GM12872 (cell line): ENCODE data around the gene ELL2.

ENCODE experiments used
- TF ChIP-seq, protein P1 (sequence below): IDR thresholded peaks from 3 replicates; pipeline ENCODE4 v1.5.1; 2011; ENCODE audit warnings: low read depth, mild to moderate bottlenecking, low read length, moderate library complexity; ENCODE audit not compliant: insufficient read depth

ELL2 gene

DNA sequence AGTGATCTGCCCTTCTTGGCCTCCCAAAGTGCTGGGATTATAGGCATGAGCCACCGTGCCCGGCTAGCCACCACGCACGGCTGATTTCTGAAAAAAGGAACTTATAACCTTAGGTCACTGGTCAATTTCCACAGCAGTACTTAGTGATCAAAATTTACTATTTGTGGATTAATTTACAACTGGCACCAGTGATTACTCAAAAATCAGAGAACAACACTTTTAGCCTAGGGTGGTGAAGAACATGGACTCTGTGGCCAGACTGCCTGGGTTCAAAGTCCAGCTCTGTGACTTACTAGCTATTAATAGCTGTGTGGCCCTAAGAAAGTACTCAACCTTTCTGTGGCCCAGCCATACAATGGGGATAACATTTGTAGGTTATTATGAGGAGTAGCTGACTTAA is 88.3 kb downstream of the ELL2 start:
- TF ChIP-seq, protein P1, sequence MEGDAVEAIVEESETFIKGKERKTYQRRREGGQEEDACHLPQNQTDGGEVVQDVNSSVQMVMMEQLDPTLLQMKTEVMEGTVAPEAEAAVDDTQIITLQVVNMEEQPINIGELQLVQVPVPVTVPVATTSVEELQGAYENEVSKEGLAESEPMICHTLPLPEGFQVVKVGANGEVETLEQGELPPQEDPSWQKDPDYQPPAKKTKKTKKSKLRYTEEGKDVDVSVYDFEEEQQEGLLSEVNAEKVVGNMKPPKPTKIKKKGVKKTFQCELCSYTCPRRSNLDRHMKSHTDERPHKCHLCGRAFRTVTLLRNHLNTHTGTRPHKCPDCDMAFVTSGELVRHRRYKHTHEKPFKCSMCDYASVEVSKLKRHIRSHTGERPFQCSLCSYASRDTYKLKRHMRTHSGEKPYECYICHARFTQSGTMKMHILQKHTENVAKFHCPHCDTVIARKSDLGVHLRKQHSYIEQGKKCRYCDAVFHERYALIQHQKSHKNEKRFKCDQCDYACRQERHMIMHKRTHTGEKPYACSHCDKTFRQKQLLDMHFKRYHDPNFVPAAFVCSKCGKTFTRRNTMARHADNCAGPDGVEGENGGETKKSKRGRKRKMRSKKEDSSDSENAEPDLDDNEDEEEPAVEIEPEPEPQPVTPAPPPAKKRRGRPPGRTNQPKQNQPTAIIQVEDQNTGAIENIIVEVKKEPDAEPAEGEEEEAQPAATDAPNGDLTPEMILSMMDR: no peak

DNA sequence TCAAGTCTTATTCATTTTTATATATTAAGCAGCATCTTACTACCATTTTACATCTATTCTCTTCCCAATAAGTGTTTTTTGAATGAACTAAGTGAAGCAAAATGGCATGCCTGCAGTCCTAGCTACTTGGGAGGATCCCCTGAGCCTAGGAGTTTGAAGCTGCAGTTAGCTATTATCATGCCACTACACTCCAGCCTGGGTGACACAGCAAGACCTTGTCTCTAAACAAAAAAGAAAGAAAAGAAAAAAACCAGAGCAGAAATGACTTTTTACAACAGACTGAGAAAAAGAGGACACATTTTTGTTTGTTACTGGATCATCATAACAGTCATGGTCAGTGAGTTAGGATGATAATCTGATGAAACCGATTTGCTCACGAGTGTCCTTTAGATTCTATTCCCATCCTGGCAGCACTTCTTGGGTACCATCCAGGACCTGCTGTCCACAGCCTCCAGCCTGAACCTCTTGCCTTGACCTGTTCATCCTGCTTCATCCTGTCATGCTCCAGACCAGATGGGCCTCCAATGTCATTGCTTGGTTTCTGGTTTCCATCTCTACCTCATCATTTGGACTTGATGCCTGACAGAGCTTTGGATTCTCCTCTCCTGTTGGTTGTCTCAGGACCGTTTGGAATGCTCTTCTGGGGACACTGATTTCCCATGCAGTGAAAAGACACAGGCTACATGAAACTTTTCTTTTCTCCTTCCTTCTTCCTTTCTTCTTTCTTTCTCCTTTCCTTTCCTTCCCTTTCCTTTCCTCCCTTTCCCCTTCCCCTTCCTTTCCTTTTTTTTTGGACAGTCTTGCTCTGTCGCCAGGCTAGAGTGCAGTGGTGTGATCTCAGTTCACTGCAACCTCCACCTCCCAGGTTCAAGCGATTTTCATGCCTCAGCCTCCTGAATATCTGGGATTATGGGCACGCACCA is 89.0 kb downstream of the ELL2 start:
- TF ChIP-seq, protein P1: no peak

DNA sequence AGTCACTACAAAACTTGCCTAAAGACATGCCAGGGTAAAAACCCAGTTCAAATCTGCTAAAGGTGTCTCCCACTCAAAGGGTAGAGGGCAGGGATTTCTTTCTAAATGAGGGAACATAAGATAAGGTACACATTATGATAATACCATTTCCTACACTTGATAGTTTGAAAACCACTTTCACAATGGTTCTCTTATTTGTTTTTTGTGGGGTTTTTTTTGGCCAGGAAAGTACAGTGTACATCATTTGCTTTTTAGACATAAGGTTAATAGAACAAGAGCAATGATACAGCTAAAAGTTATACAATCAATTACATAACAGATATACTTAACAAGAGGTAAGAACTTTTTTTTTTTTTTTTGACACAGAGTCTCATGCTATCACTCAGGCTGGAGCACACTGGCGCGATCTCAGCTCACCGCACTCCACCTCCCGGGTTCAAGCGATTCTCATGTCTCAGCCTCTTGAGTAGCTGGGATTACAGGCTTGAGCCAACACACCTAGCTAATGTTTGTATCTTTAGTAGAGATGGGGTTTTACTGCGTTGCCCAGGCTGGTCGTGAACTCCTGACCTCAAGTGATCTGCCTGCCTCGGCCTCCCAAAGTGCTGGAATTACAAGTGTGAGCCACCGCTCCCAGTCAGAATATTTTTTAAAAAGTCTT is 90.4 kb downstream of the ELL2 start:
- TF ChIP-seq, protein P1: no peak

DNA sequence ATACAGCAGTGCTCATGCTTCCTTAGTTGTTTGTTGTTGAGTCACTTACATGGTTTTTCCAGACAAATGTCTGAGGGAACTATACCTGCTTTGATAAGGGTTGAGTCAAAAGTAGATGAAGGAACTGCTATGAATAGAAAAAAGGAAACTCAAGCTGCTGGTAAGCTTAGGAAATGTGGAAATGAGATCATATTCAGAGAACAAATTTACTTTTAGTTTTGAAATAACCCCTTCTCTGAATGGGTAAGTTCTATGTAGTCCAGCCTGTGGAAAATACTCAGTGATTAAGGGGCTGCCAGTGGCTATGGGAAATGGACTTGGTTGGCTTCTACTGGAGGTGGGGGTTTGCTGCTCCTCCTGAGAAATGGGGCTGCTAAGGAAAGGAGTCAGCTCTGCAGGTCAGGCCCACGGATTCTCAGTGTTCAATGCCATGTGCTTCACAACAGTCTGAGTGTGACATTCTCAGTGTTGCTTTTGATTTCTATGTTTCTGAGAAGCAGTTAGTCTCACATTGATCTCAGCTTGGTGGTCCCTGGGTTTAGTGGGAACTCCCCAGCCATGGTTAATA is 91.5 kb downstream of the ELL2 start:
- TF ChIP-seq, protein P1: no peak

DNA sequence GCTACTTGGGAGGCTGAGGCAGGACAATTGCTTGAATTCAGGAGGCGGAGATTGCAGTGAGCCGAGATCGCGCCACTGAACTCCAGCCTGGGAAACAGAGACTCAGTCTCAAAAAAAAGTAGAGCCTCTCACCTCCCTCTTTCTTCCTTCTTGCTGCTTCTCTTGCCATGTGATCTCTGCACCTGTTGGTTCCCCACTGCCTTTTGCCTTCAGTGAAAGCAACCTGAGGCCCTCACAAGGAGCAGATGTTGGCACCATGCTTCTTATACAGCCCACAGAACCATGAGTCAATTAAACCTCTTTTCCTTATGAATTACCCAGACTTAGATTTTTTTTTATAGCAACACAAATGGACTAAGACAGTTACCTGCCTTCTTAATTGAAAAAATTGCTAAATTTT is 93.5 kb downstream of the ELL2 start:
- TF ChIP-seq, protein P1: no peak

DNA sequence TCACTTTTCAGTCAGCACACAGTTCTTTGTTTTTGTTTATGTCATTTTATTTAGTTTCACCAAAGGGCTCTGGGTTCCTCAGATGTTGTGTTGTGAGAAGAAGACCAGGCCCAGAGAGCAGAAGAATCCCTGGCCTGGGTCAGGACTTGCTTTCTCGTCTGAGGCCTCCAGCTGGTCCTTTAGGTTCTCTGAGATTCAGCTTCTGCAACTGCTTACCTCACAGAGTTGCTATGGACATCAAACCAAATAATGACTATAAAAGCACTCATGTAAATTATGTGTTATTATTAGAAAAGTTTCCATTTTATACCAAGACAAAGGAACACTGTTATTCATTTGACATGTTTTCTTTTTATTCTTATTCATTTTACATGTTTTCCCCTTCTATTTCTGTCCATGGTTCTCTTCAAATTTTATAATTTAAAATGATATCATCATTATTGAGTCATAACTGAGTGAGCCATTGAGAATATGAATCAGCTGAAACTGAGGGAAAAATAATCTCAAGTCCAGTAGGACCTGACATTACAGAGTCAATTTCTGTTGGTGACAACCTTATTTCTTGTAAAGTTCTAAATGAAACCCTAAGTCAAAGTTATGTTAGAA is 95.1 kb downstream of the ELL2 start:
- TF ChIP-seq, protein P1: no peak

DNA sequence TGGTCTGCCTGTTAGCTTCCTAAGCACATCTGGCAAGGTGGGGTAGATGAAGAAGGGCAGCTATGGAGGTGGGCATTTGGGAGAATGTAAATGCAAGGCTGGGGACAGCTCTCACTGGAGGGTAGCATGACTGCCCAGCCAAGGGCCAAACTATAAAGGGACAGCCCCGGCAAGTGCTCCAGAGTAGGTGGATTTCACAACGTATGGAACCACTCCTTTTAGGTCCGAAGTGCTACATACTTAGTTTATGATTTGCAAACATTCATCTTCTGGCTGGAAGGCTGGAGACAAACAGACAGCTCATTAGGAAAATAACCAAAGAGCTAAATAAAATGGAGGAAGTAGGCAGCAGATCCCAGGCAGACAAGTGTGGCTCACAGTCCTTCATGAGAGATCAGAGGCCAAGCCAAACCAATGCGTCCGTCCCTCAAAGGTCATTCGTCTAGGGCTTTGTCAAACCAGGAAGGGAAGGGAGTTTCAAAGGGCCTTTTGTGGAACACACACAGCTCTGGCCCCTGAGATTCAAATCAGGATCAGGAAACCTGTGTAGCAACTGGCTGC is 96.6 kb downstream of the ELL2 start:
- TF ChIP-seq, protein P1: no peak
